ENCODE measurements around the gene NPY. TPM values are rescaled to one million over a fixed set of nuclear protein-coding genes. Genes with fewer than 3 reads are reported as not detected.

NPY gene
- total RNA-seq, 4 donors from 2014 or later = 1.2 to 10.9 TPM; not detected in 2

DNA sequence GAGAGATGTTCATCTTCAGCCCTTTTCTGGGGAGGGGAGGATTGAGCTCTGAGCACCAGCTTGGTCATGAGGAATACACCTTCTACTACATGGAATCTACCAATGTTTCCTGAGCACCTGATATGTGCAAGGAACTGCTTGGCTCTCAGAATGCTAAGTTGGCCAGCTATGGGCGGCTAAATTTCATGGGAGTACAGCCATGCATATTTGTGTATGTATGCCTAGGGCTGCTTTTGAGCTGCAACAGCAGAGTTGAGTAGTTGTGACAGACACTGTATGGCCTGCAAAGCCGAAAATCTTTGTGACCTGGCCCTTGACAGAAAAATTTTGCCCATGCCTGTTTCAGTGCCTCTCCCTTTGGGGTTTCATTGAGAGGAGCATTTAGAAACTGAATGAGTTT, 44.9 kb downstream of the NPY start:
- DNase-seq (ENCODE audit: low spot score in 2 of 2) = no peak
- H3K4me3 ChIP-seq (ENCODE audit: low read depth, poor library complexity, severe bottlenecking) = no peak overlapping the region
- TF ChIP-seq, protein P1, sequence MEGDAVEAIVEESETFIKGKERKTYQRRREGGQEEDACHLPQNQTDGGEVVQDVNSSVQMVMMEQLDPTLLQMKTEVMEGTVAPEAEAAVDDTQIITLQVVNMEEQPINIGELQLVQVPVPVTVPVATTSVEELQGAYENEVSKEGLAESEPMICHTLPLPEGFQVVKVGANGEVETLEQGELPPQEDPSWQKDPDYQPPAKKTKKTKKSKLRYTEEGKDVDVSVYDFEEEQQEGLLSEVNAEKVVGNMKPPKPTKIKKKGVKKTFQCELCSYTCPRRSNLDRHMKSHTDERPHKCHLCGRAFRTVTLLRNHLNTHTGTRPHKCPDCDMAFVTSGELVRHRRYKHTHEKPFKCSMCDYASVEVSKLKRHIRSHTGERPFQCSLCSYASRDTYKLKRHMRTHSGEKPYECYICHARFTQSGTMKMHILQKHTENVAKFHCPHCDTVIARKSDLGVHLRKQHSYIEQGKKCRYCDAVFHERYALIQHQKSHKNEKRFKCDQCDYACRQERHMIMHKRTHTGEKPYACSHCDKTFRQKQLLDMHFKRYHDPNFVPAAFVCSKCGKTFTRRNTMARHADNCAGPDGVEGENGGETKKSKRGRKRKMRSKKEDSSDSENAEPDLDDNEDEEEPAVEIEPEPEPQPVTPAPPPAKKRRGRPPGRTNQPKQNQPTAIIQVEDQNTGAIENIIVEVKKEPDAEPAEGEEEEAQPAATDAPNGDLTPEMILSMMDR (IDR thresholded peaks at IDR 0.05) = no peak
- no peak for TF ChIP-seq POLR2A (IDR thresholded peaks at IDR 0.05)
- intact Hi-C loops (cut with DNase I; ENCODE audit: low total_unique reads) = no loop called here
- WGBS, 2 donors = 74 to 82% methylated on average over 2 of the region's 2 CpGs

DNA sequence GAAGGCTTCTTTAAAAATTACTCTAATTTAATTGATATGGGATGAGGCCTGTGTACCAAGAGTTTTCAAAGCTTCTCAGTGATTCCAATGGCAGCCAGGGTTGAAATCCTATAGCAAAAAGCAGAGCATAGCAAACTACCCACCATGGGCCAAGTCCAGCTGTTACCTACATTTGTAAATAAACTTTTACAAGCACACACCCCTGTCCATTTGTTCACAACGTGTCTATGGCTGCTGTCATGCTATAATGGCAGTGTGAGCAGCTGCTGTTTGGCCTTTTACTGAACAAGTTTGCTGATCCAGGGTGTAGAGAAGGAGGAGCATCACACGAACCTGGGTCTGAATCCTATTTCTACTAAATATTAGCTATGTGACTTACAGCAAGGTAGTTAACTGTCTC, 50.0 kb downstream of the NPY start:
- DNase-seq (ENCODE audit: low spot score in 2 of 2) = no peak
- intact Hi-C loops (cut with DNase I; ENCODE audit: low total_unique reads) = no loop called here
- TF ChIP-seq, protein P1 (IDR thresholded peaks at IDR 0.05) = no peak
- no peak for TF ChIP-seq POLR2A (IDR thresholded peaks at IDR 0.05)
- WGBS, 2 donors = 38 to 39% methylated on average over 2 of the region's 2 CpGs
- no peak overlapping the region for H3K4me3 ChIP-seq (ENCODE audit: low read depth, poor library complexity, severe bottlenecking)

DNA sequence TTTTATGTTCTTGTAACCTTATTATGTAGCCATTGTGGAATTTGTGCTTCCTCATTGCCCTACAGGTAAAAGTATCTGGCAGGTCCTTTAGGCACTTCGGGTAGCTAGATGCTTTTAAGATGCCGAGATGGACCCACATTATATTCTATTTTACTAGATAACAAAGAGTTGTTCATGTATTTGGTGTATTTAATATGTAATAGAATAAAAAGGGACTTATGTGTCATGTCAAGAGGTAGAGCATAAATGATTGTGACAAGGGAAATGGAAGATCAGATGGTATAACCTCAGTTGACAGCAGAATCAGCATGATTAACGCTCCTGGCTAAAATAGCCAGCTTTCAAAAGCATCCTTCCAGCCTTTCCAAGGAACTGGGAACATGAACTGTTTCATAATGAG, 50.6 kb downstream of the NPY start:
- DNase-seq (ENCODE audit: low spot score in 2 of 2) = no peak
- intact Hi-C loops (cut with DNase I; ENCODE audit: low total_unique reads) = no loop called here
- 89 to 93% methylated on average over 3 of the region's 3 CpGs for whole genome bisulfite sequencing, 2 donors
- H3K4me3 ChIP-seq (ENCODE audit: low read depth, poor library complexity, severe bottlenecking) = no peak overlapping the region
- TF ChIP-seq, protein P1 (IDR thresholded peaks at IDR 0.05) = no peak
- no peak for TF ChIP-seq POLR2A (IDR thresholded peaks at IDR 0.05)

DNA sequence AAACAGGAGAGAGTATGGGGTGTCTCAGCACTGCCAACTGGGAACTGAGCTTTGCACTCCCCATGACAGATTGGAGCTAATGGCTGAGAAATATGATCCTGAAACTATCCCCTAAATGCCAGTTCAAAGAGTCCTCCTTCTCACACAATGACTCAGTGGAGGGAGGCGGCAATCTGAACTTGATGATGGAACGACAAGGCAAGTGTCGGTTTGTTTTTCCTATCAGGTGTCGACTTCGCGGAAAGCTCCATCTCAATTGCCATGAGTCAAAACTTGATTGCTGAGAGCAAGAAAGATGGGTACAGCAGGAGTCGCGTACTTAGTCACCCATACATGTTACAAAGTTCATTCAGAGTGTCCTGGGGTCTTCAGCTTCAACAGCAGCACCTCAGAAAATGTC, 52.5 kb downstream of the NPY start:
- no peak overlapping the region for H3K4me3 ChIP-seq (ENCODE audit: low read depth, poor library complexity, severe bottlenecking)
- intact Hi-C loops (cut with DNase I; ENCODE audit: low total_unique reads) = no loop called here
- no peak for DNase-seq (ENCODE audit: low spot score in 2 of 2)
- 48 to 56% methylated on average over 8 of the region's 8 CpGs for WGBS, 2 donors
- no peak for TF ChIP-seq POLR2A (IDR thresholded peaks at IDR 0.05)
- TF ChIP-seq, protein P1 (IDR thresholded peaks at IDR 0.05) = no peak

DNA sequence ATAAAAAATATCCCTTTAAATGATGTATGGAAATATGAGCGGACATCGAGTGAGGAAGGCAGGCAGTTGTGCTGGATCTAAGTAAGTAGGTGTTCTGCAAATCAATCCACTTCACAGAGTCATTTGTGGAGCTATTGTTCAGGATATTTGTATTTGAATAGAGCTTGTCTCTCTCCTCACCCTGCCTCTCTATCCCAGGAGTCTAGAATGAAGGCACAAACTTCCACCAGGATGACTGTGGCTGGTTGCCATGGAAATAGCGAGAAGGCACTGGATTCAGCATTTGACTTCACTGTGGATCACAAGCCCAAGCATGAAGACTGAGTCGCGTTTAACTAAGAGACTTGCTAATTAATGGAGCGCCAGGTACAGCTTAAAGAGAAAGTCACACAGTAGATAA, 53.2 kb downstream of the NPY start:
- DNase-seq (ENCODE audit: low spot score in 2 of 2) = no peak
- intact Hi-C loops (cut with DNase I; ENCODE audit: low total_unique reads) = no loop called here
- WGBS, 2 donors = 18 to 20% methylated on average over 6 of the region's 6 CpGs

DNA sequence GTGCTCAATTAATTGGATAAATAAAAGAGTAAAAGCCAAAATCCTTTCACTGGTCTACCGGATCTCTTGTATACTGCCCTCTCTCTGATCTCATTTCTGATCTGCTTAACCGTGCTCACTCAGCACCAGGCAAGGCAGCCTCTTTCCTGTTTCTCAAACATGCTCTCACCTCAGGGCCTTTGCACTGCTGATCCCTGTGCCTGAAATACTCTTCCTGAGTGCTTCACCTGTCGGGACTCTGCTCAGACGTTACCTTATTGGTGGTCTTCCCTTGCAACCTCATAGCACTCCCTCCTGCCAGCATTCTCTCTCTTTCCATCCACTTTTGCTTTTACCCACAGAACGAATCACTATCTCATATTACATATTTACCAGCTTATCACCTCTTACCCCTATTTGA, 55.6 kb downstream of the NPY start:
- intact Hi-C loops (cut with DNase I; ENCODE audit: low total_unique reads) = no loop called here
- WGBS, 2 donors = 80 to 86% methylated on average over 5 of the region's 5 CpGs

More for the DNA sequence above, 53.2 kb downstream of the NPY start:
- no peak overlapping the region for H3K4me3 ChIP-seq (ENCODE audit: low read depth, poor library complexity, severe bottlenecking)
- TF ChIP-seq, protein P1 (IDR thresholded peaks at IDR 0.05) = no peak
- TF ChIP-seq POLR2A (IDR thresholded peaks at IDR 0.05) = no peak

More for the DNA sequence above, 55.6 kb downstream of the NPY start:
- no peak overlapping the region for H3K4me3 ChIP-seq (ENCODE audit: low read depth, poor library complexity, severe bottlenecking)
- no peak for TF ChIP-seq POLR2A (IDR thresholded peaks at IDR 0.05)
- TF ChIP-seq, protein P1 (IDR thresholded peaks at IDR 0.05) = no peak
- no peak for DNase-seq (ENCODE audit: low spot score in 2 of 2)
